NCI-H1694 treated with DMSO at 0.1 percent for 48 hours (cell line): Measurements from ENCODE around the gene UBASH3A.

ENCODE experiments used
- DNase-seq: peaks from one replicate; lab custom pipeline; 2025; lab: John Stamatoyannopoulos, UW

The UBASH3A gene, protein sequence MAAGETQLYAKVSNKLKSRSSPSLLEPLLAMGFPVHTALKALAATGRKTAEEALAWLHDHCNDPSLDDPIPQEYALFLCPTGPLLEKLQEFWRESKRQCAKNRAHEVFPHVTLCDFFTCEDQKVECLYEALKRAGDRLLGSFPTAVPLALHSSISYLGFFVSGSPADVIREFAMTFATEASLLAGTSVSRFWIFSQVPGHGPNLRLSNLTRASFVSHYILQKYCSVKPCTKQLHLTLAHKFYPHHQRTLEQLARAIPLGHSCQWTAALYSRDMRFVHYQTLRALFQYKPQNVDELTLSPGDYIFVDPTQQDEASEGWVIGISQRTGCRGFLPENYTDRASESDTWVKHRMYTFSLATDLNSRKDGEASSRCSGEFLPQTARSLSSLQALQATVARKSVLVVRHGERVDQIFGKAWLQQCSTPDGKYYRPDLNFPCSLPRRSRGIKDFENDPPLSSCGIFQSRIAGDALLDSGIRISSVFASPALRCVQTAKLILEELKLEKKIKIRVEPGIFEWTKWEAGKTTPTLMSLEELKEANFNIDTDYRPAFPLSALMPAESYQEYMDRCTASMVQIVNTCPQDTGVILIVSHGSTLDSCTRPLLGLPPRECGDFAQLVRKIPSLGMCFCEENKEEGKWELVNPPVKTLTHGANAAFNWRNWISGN

DNA sequence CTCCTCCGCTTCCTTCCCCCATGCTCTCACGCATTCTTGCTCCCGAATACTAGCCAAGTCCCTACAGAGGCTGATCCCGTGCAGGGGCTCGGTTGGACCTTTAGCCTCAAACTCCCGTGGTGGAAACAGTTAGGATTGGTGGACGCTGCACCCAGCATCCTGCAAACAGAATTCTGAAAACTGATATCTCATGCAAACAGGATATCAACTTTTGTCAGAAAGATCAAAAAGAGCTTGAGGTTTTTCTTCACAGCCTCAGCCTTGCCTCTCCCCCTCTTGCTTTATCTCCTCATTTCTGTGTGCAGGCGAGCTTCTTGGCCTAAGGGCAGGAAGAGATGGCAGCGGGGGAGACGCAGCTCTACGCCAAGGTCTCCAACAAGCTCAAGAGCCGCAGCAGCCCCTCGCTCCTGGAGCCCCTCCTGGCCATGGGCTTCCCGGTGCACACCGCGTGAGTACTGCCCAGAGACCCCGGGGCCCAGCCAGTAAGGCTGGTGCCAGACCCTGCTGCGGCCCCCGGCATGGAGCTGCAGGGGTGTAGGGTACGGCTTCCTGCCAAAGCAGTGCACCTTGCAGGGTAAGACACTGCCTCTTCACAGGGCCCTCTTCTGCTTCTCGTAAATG is at the start of gene UBASH3A:
Gene UBASH3A, plus strand, starts transcription at position 292 of the 621 bp plus-strand sequence. Its CDS starts 44 bp downstream, at position 336.
- DNase-seq: no peak

GRCh38 chr21:42356046-42356445 is 47.7 kb upstream of the UBASH3A start:
- DNase-seq: no peak

DNA sequence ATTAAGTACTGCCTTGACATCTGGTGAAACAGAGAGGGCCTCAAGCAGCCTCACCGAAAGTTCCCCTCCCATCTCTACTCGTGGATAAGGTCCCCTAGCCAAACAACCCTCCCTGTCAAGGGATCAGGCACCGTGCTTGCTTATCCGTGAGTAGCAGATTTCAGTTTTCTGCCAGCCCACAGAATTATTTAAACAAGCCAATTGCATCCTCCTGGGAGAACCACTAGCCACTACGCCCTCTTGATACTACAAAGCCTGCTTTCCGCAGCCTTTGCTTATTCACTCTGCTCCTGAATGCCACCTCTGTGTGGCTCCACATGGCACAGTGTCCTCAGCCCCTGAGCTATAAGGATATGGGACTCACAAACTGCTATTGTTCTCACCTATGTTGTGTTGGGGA is 47.1 kb upstream of the UBASH3A start:
- DNase-seq: no peak

- DNase-seq: no peak
These were observed 46.4 kb upstream of the UBASH3A start for GRCh38 chr21:42357307-42357706.

DNA sequence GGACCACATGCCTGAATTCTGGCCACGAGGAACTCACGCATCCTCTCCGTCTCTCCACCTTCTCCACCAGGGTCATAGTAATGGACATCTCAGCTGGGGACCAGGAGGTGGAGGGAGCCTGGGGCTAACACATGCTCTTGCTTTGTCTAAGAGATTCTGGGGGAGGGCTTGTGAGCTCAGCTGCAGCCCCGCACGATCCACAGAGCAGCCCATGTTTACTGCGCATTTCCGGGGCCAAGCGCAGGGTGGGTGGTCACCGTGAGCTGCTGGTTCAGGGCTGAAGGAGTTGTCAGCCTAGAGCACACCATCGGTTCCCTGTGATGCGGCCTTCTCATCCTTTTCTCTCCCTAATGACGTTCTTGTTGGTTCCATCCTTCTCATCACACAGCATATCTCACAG is 45.4 kb upstream of the UBASH3A start:
- DNase-seq: no peak

GRCh38 chr21:42358937-42359336 is 44.8 kb upstream of the UBASH3A start:
- no peak for DNase-seq

GRCh38 chr21:42360317-42360716 is 43.4 kb upstream of the UBASH3A start:
- DNase-seq: no peak

DNA sequence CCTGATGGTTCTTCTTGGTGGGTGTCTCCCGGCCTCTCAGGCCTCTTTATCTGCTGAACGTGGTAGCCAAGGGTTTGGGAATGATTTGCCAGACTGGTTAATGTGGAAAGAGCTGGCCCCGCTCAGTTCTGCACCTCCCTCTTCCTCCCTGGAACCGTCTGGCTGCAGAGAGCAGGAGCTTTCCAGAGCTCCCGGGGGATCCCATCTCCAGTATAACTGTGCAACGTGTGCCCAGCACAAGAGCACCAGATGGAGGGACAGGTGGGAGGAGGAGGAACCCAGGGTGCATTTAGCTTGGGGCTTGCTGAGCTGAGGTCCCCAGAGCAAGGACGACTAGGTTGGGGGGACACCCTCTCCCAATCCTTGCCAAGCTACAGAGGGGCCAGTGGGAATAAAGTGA is 42.4 kb upstream of the UBASH3A start:
- peak; percentile 93 for DNase-seq

DNA sequence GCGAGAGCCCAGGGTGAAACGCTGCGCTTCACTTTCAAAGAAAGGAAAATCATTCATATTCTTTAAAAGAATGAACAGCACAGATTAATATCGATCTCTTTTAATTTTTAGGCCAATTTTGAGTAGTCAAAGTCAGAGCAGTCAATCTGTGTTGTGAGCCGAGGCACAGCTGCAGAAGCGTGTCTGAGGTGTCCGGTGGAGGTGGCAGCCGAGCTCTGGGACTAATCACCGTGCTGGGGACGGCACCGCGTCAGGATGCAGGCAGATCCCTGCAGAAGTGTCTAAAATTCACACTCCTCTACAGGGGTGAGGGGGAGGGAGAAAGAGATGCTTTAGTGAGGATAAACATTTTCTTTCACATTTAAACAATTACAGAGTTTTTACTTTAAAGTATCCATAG is 41.5 kb upstream of the UBASH3A start:
- no peak for DNase-seq

- no peak for DNase-seq
These were observed 41.0 kb upstream of the UBASH3A start for GRCh38 chr21:42362700-42363099.

DNA sequence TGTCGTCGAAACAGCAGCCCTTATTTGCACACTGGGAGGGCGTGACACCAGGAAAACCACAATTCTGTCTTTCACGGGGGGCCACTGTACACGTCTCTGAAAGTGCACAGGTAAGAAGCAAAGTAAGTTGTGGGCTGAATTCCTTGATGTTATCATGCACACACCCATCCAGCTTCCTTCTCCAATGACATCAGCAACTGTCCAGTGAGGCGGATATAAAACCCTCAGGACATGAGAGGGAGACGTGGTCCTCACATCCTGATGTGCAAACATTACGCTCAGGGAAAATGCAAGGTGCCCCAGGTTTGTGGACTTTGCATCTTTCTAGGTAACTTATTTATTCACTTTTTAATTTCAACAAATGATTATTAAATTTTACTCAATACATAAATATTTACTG is 40.4 kb upstream of the UBASH3A start:
- DNase-seq: no peak

DNA sequence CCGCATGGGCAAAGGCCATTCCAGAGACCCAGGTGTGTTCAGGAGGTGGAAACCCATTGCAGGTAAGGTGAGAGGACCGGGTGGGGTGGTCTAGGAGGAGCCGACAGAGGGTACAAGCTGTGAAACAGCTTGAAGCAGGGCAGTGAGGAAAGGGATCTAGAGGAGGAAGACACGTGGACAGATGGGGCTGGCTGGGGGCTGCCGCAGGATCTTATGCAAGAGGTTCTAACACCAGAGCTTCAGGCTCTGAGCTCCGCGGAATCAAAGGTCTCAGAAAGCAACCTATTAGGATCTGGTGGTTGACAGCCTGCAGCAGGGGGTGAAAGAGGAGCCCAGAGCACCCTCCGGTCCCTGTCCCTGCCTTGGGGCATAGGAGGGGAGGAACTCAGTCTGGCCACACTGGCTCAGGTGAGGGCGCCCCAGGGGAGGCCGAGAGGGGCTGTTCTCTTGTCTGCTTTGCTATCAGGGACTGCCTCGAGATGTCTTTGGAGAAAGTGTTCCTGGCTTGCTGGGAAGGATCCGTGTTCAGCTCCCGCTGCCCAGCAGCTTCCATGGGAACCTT is 39.3 kb upstream of the UBASH3A start:
- DNase-seq: no peak

GRCh38 chr21:42365770-42366169 is 37.9 kb upstream of the UBASH3A start:
- no peak for DNase-seq

- DNase-seq: no peak
These were observed 37.3 kb upstream of the UBASH3A start, which contains the start of gene TFF1 for GRCh38 chr21:42366292-42367010. Gene TFF1 (minus strand): TSS chr21:42366535. CDS start chr21:42366495, 40 bp downstream.

GRCh38 chr21:42367367-42368165 is 36.1 kb upstream of the UBASH3A start:
- no peak for DNase-seq

GRCh38 chr21:42369821-42370220 is 33.9 kb upstream of the UBASH3A start:
- no peak for DNase-seq

DNA sequence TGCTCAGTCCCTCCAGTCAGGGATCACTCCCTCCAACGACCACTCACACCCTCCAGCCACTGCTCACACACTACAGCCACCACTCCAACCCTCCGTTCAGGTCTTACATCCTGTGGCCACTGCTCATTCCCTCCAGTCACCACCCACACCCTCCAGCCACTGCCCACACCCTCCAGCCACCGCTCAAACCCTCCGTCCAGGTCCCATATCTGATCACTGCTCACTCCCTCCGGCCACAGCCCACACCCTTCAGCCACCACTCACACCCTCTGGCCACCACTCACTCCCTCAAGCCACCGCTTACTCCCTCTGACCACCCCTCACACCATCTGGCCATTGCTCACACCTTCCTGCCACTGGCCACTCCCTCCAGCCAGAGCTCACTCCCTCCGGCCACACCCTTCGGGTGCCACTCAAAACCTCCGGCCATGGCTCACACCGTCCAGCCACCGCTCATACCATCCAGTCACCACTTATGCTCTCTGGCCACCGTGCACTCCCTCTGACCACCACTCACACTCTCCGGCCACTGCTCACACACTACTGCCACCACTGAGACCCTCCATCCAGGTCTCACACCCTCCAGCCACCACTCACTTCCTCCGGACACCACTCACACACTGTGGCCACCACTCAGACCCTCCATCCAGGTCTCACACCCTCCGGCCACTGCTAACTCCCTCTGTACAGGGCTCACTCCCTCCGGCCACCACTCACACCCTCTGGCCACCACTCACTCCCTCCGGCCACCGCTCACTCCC is 32.6 kb upstream of the UBASH3A start:
- DNase-seq: no peak

DNA sequence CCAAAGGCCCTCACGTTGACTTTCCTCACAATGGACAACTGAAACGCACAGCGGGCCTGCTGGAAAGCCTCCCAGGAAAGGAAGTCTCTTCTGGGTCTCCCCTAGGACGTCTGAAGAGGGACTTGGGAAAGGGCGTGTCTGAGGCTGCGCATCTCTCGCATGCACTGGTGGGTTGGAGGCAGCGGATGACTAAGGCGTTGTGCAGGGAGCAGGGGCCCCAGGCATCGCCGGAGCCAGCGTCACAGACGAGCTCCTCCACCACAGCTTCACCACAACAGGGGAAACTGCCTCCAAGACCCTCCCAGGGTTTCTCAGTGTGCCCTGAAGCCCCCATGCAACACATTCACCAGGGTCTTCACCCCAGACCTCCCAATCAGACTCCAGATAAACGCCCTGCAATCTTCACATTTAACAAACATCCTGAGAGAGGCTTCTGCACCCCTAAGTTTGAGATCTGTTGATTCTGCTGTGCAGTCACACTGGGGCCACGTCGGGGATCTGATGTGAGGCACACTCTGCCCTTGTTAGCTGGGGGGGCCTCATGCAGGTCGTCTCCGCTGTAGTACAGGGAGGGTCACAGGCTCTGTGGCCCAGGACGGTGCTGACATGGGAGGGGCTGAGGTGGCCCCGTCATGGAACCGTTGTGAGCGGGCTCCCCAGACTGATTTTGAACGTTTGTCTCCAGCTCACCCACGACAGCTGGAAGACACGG is 30.4 kb upstream of the UBASH3A start:
- no peak for DNase-seq

GRCh38 chr21:42373908-42374455 is 29.7 kb upstream of the UBASH3A start:
- DNase-seq: no peak
